Kidney epithelial cell (primary cell): ENCODE measurements around the gene GUCY1A1. TPM values are rescaled to one million over a fixed set of nuclear protein-coding genes. Genes with fewer than 3 reads are reported as not detected.
A peak's percentile ranks its signal among the peaks of the same experiment; 100 is the strongest.

Experiments used
- DNase-seq: peaks from one replicate; pipeline ENCODE4 v3.0.0-alpha.2; 2010; ENCODE audit warnings: low read depth
- H3K27me3 ChIP-seq: 2 replicates; pipeline ENCODE4 v1.6.0; 2011; ENCODE audit warnings: low read length; ENCODE audit not compliant: control insufficient read depth, insufficient read depth
- H3K36me3 ChIP-seq: 2 replicates; pipeline ENCODE4 v1.5.1; 2011; ENCODE audit warnings: low read length; ENCODE audit not compliant: control insufficient read depth, insufficient read depth
- H3K4me3 ChIP-seq: 2 replicates; pipeline ENCODE4 v1.5.1; 2011; ENCODE audit warnings: low read depth, mild to moderate bottlenecking, control low read depth, low read length
- total RNA-seq: library from RNA; depleted of rRNA; stranded (reverse); fragments of >200 nt; gene quantifications from 2 replicates; pipeline ENCODE4 v1.2.3, GENCODE V29; 2015
- TF ChIP-seq, protein P1 (sequence below): IDR thresholded peaks from 2 replicates; pipeline ENCODE4 v1.5.1; 2011; ENCODE audit warnings: mild to moderate bottlenecking, moderate library complexity, low read length, control low read depth, inconsistent platforms; ENCODE audit not compliant: insufficient read depth, poor library complexity, severe bottlenecking

GUCY1A1 gene
- total RNA-seq, 1 donor from 2014 or later: 3.1 TPM

DNA sequence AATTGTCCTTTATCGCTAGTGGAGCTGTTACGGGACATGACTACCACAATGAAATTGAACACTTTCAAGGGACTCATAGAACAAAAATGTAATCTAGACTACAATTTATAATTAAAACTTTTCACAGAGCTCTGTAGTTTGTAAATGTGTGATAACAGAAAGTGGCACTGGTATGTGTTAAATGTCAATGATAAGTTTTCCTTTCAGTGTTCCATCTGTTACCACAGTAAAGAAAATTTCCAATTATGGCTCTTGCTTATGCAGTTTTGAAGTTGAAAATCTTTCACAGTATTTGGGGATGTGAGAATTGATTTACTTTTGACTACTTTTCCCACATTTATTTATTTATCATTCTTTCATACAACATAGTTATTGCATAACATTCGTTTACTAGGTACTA, 40.1 kb upstream of the GUCY1A1 start:
- TF ChIP-seq, protein P1, sequence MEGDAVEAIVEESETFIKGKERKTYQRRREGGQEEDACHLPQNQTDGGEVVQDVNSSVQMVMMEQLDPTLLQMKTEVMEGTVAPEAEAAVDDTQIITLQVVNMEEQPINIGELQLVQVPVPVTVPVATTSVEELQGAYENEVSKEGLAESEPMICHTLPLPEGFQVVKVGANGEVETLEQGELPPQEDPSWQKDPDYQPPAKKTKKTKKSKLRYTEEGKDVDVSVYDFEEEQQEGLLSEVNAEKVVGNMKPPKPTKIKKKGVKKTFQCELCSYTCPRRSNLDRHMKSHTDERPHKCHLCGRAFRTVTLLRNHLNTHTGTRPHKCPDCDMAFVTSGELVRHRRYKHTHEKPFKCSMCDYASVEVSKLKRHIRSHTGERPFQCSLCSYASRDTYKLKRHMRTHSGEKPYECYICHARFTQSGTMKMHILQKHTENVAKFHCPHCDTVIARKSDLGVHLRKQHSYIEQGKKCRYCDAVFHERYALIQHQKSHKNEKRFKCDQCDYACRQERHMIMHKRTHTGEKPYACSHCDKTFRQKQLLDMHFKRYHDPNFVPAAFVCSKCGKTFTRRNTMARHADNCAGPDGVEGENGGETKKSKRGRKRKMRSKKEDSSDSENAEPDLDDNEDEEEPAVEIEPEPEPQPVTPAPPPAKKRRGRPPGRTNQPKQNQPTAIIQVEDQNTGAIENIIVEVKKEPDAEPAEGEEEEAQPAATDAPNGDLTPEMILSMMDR: no peak
- H3K27me3 ChIP-seq: no peaks in the 10 kb centered on the region
- DNase-seq: no peak
- no peak overlapping the region for H3K4me3 ChIP-seq
- no peaks in the 10 kb centered on the region for H3K36me3 ChIP-seq

DNA sequence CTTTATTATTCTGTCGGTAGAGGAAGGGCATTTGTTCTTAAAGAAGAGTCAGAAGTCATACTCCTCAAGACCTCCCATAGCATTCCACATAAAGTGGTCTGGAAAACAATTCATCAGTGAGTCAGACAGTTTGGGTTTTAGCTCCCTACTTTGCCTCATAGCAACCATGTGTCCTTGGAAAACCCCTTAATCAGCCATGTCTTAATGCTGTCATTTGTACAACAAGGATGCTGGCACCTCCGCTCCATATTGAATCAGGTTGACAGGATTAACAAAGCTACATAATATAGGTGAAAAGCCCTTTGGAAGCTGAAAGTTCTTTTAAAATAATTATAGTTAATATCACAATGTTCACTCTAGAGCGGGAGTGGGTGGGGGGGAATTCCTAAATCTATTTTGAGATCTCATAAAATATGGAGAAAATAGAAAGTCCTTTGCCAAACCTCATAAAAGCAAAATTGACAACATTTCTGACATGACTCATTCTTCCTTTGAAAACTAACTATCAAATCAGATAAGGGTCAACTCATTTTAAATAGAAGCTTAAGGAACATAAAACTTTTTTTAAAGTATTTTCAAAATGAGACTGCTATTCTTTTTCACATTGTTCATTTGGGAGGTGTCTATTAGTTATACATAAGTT, 37.3 kb upstream of the GUCY1A1 start:
- no peak overlapping the region for H3K4me3 ChIP-seq
- TF ChIP-seq, protein P1: no peak
- H3K27me3 ChIP-seq: no peaks in the 10 kb centered on the region
- no peaks in the 10 kb centered on the region for H3K36me3 ChIP-seq
- peak; percentile 70 for DNase-seq

DNA sequence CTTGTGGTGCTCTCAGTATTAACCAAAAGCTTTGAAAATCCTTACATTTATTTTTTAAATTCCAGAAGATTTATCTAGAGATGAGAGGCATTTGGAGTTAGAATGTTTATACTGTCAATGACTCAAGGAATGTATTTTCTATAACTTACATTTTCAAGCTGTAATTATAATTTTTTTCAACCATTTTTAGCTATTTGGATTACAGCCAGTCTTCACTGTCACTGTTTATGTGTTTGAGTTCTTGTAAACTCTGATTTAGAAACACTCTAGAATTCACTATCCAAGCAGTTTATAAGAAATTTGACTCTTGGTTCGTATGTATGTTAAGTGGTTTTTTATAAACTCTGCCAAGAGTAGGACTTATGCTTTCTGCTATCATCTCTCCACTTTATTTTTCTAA, 36.7 kb upstream of the GUCY1A1 start:
- Histone ChIP-seq H3K36me3 (no peaks in the 10 kb centered on the region), H3K4me3 (no peak overlapping the region), H3K27me3 (no peaks in the 10 kb centered on the region)
- TF ChIP-seq, protein P1: no peak
- no peak for DNase-seq

DNA sequence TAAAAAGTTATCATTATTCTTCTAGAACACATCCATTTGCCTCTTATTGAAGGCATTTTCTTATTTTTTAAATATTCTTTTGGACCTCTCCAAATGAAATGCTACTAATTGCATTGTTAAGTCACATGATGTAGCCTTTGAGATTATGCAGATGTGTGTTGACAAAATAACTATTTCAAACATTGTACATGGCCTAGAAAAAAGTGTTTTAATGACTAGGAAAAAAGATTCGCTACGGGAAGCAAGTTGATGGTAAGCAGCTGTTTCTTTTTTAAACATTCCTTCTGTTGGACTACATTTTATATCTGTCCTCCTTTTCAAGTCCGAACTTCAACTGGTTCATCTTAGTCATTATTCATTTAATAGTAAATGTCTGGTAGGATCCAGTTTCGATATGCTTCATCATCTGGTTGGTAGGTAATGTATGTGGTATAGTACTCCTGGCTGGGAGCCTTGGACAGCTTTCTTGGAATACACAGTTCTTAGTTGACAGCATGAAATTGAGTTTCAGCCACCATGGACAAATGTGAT, 34.3 kb upstream of the GUCY1A1 start:
- no peaks in the 10 kb centered on the region for H3K27me3 ChIP-seq
- TF ChIP-seq, protein P1: no peak
- no peaks in the 10 kb centered on the region for H3K36me3 ChIP-seq
- no peak for DNase-seq
- no peak overlapping the region for H3K4me3 ChIP-seq

DNA sequence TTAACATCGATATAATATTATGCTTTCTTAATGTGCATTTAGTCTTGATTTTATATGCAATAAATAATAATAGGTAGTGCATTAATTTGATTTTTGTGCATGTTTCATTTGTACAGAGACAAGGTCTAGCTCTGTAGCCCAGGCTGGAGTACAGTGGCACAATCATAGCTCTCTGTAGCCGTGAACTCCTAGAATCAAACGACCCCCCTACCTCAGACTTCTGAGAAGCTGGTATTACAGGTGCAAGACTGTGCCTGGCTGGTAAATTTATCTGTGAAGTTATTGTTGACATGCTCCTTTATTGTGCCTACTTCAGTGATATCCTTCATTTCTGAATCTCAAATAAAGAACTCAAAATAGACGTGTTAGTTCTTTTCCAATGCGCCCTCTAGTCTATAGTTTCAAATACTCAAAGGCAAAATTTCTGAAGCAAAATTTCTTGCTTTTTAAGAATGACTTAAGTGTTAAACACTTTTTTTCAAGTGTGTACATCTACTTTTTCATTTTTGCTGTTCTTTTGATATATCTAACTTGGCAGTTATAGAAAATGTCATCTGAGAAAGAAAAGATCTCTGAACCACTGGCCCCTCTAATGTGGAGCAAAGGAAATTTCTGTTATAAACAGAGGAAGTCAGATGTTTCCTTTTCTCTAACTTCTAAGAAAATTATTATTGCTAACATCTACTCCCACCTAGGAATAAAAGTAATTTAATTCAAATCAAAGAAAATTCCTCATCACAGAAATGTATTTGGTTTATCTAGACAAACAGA, 28.3 kb upstream of the GUCY1A1 start:
- Histone ChIP-seq H3K4me3 (no peak overlapping the region), H3K27me3 (no peaks in the 10 kb centered on the region), H3K36me3 (no peaks in the 10 kb centered on the region)
- TF ChIP-seq, protein P1: no peak
- DNase-seq: no peak
